Activated CD4-positive, alpha-beta T cell treated with anti-CD3 and anti-CD28 coated beads for 36 hours (primary cell): ENCODE measurements around the gene PAPLN. TPM values are rescaled to one million over a fixed set of nuclear protein-coding genes. Genes with fewer than 3 reads are reported as not detected.
A peak's percentile ranks its signal among the peaks of the same experiment; 100 is the strongest.

Source experiments
- ATAC-seq: fragments of 200-7000 bp; cut with Tn5 transposase; one replicate; pipeline ENCODE4 v1.10.0; 2021; ENCODE audit warnings: mild to moderate bottlenecking, moderate library complexity
- CTCF ChIA-PET: fragments of 350-600 bp; sonication (Branson Sonifier 250); formaldehyde crosslinking; loops from one replicate; lab custom pipeline; 2021; ENCODE audit warnings: antibody characterized with exemption; lab: Charles Lee
- POLR2A ChIA-PET: fragments of 350-600 bp; sonication (Branson Sonifier 250); formaldehyde crosslinking; loops from one replicate; lab custom pipeline; 2021; ENCODE audit warnings: antibody characterized with exemption, inconsistent platforms; lab: Charles Lee
- DNase-seq: peaks from one replicate; pipeline ENCODE4 v3.0.0-alpha.2; 2020
- H3K27ac Mint-ChIP-seq: one replicate; pipeline ENCODE4 v1.8.0; 2021; ENCODE audit warnings: mixed read lengths
- H3K27me3 Mint-ChIP-seq: one replicate; pipeline ENCODE4 v1.8.0; 2021; ENCODE audit warnings: mixed read lengths
- H3K36me3 Mint-ChIP-seq: one replicate; pipeline ENCODE4 v1.8.0; 2021; ENCODE audit warnings: low read depth, mixed read lengths
- H3K4me1 Mint-ChIP-seq: one replicate; pipeline ENCODE4 v1.8.0; 2021; ENCODE audit warnings: mixed read lengths
- H3K4me3 Mint-ChIP-seq: one replicate; pipeline ENCODE4 v1.8.0; 2021; ENCODE audit warnings: mild to moderate bottlenecking, moderate library complexity, mixed read lengths
- H3K9me3 Mint-ChIP-seq: one replicate; pipeline ENCODE4 v1.8.0; 2021; ENCODE audit warnings: low read depth, mixed read lengths
- intact Hi-C, 2 experiments: fragments of 100-400 bp; cut with DNase I in 1 of 2; cut with micrococcal nuclease in 1 of 2; formaldehyde crosslinking; loops; one replicate each; pipeline versions ENCODE4 v1.14.2 to v1.15.1; 2022 to 2024; cut with DNase I, micrococcal nuclease
- total RNA-seq, 2 experiments: library from RNA; stranded (reverse); gene quantifications; one replicate each; pipeline ENCODE4 v1.2.3, GENCODE V29; 2021

Gene PAPLN
- total RNA-seq, 2 experiments from 2014 or later: 0.21 to 0.30 TPM

DNA sequence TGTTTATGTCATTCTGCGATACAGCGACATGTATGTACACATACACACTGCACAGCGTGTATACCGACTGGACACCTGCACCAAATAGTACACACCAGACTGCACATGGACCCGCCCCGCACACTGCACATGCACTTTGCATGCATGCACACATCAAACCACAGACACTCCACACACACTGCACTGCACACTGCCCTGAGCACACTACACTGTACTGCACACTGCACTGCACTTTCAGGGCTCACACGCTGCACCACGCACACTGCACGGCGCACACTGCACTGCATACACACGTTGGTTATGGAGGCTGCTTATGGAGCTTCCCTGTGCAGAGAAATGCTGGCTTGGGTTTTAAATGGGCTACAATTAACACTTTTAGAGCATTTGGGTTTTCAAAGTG lies 1.6 kb downstream of the PAPLN start:
- Mint-ChIP-seq H3K4me3 (no peak overlapping the region), H3K36me3 (no peaks in the 10 kb centered on the region), H3K27ac (no peak overlapping the region), H3K27me3 (peaks cover 69% of the 10 kb centered on the region), H3K9me3 (no peaks in the 10 kb centered on the region), H3K4me1 (peaks cover 11% of the 10 kb centered on the region)
- DNase-seq (no peak), ATAC-seq (no peak)
- CTCF ChIA-PET: no interaction called here
- intact Hi-C loops: loop anchor here in 1 of 2 experiments (5.0 kb wide), 1 partner anchor 233 kb away; no protein-coding TSS in a partner anchor
- POLR2A ChIA-PET: interaction anchor here (0.6 kb wide), 1 partner anchor 253 kb away, joined by 3 read pairs; no protein-coding TSS in a partner anchor

DNA sequence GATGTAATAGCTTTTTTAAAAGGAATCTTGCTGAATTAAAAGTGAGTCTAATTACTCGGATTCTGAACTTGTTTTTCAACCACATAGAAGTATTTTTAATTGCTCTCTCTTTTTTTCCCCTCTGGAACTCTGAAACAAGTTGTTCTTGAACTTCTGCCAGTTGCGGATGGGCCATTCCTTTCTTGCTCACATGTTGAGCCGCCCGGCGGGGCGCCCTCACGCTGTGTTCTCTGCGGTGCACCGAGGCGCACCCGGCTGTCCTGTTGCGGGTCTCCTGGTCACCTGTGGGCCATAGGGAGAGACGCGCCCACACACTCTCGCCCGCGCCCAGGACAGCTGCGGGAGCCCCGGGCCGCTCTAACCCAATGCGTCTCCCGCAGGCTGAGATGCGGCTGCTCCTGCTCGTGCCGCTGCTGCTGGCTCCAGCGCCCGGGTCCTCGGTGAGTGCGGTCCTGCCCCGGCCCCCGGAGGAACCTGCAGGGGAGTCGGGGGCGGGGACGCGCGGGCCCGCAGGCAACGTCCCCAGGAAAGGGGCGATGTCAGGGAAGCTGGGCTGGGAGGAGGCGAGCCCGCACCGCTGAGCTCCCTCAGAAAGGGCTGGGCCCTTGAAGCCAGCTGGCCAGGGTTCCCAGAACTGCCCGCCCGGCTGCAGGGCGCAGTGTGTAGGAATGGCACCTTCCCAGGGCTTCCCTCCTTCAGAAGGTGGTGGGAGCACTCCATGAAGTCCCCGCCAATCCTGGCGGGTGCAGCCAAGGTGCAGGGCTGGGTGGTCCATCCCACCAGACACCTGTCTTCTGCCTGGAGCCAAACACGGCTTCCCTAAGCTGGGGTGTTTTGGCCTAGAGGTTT lies 2.3 kb downstream of the PAPLN start:
- ATAC-seq: no peak

DNA sequence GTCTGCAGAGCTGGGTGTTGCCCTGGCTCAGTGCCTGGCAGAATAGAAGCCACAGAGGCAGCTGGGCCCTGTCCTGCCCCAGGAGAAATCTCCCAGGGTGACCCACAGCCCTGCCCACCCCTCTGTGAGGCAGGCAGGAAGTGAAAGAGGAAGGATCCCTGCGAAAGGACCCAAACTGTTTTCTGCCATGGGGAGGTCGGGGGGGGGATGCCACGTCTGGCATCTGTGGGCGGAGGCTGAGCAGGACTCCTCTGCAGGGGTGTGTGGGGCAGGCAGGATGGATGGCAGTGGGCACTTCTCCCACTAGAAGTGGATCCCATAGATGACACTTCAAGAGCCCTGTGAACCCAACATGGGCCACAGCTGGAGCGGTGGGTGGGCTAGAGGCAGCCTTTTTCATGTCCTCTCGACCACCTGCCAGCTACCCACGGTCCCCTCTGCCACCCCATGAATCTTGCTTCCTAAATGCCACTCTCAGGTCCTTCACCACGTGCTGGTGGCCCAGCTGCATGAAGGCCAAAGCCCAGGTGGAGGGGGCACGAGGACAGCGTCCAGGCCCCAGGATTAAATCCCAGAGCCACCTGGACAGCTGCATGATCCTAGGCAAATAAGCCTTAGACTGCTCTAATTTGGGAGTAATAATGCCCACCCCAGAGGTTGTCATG lies 3.6 kb downstream of the PAPLN start:
- Mint-ChIP-seq H3K4me1 (peaks cover 11% of the 10 kb centered on the region), H3K4me3 (no peak overlapping the region), H3K27ac (no peak overlapping the region), H3K9me3 (no peaks in the 10 kb centered on the region), H3K36me3 (no peaks in the 10 kb centered on the region), H3K27me3 (peaks cover 56% of the 10 kb centered on the region)
- no peak for ATAC-seq
- ChIA-PET POLR2A (no interaction called here), CTCF (no interaction called here)
- intact Hi-C loops: no loop called here
- DNase-seq: no peak

More for the DNA sequence above, 2.3 kb downstream of the PAPLN start:
- no peak overlapping the region for H3K27ac Mint-ChIP-seq
- intact Hi-C loops: loop anchor here in 1 of 2 experiments (5.0 kb wide), 1 partner anchor 233 kb away; no protein-coding TSS in a partner anchor
- peaks cover 64% of the 10 kb centered on the region for H3K27me3 Mint-ChIP-seq
- no peak overlapping the region for H3K4me3 Mint-ChIP-seq
- peaks cover 11% of the 10 kb centered on the region for H3K4me1 Mint-ChIP-seq
- ChIA-PET POLR2A (no interaction called here), CTCF (interaction anchor here (0.9 kb wide), 1 partner anchor 232 kb away, joined by 3 read pairs; no protein-coding TSS in a partner anchor)
- DNase-seq: no peak
- no peaks in the 10 kb centered on the region for H3K36me3 Mint-ChIP-seq
- H3K9me3 Mint-ChIP-seq: no peaks in the 10 kb centered on the region

DNA sequence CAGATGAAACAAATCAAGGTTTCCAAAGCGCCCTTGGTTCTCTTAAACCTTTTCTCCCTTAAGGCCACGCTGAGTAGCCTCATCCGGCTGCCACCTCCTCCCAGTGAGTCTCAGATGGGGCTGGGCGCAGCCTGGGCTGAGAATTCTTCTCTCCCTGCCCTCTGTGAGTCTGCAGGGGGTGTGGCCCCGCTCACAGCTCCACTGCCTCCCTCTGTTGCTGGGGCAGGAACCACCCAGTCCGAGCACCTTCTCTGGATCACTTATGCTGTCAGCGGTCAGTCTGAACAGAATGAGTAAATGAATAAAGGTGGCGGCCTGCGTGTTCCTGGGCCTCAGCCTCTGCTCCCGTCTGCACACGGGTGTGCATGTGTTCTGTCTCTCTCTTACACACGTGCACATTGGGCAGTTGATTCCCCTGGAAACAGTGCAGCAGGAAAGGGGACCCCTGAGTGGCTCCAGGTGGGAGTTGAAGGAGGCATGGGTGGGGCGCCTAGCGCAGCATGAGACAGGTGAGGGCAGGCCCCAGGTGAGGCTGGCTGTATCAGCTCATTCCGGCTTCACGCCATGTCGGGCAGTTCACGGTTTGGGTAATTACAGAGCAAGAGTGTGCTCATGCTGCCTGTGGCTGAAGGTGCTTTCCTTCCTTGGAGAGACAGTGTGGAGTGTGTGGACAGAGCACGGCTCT lies 4.3 kb downstream of the PAPLN start:
- H3K4me1 Mint-ChIP-seq: peaks cover 13% of the 10 kb centered on the region
- H3K9me3 Mint-ChIP-seq: no peaks in the 10 kb centered on the region
- CTCF ChIA-PET: interaction anchor here (0.5 kb wide), 1 partner anchor 259 kb away, joined by 4 read pairs; no protein-coding TSS in a partner anchor
- H3K27ac Mint-ChIP-seq: no peak overlapping the region
- DNase-seq (no peak), ATAC-seq (no peak)
- intact Hi-C loops: no loop called here
- H3K4me3 Mint-ChIP-seq: no peak overlapping the region
- no peaks in the 10 kb centered on the region for H3K36me3 Mint-ChIP-seq
- peaks cover 52% of the 10 kb centered on the region for H3K27me3 Mint-ChIP-seq
- POLR2A ChIA-PET: no interaction called here

DNA sequence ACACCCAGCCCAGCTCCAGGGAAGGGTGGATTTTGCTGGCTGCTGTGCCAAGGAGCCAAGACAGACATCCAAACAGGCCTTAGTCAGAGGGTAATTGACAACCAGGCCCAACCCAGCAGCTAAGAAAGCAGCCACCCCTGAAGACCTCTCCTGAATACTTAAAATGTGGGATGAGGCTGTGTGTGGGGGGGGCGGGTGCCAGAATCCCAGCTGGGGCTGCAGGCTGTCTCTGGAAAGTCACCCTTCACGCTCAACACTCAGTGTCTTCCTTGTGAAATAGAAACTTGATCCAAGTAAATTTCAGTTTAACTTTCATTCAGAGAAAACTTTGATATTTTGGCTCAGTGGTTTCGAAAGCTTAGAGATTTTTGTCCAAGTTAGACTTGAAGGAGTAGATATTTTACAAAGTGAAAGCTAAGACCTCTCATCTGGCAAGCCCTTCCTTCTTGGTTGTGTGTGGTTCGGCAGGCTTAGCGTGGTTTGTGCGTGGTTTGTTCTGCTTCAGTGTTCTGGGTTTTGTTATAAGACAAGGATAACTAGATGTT lies 5.1 kb downstream of the PAPLN start:
- Mint-ChIP-seq H3K4me1 (peaks cover 10% of the 10 kb centered on the region), H3K4me3 (no peak overlapping the region), H3K27me3 (peaks cover 52% of the 10 kb centered on the region), H3K27ac (no peak overlapping the region), H3K9me3 (no peaks in the 10 kb centered on the region), H3K36me3 (no peaks in the 10 kb centered on the region)
- ATAC-seq: no peak
- ChIA-PET CTCF (no interaction called here), POLR2A (interaction anchor here (0.5 to 0.6 kb wide), 2 partner anchors 13 to 187 kb away, joined by 3 to 4 read pairs; no protein-coding TSS in a partner anchor)
- no peak for DNase-seq
- intact Hi-C loops: no loop called here

DNA sequence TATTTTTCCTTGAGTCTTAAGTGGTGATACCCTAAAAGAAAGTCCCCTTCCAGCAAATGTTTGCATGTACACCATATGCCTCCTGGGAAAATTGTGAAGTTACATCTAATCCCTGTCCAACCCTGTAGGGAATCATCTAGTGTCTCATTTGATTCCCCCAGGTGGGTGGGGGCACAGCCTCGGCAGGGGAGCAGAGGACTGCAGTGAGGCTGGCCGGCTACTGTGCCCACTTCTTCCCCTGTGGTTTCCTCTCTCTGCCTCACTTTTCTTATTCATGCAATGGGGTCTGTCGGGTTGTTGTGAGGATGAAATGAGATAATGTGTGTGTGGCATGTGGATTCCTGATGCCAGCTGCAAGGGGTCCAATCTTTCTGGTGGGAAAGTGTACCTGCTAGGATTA lies 6.0 kb downstream of the PAPLN start:
- ATAC-seq (no peak), DNase-seq (no peak)
- Mint-ChIP-seq H3K9me3 (no peaks in the 10 kb centered on the region), H3K36me3 (no peaks in the 10 kb centered on the region), H3K4me1 (peaks cover 13% of the 10 kb centered on the region), H3K4me3 (no peak overlapping the region), H3K27ac (no peak overlapping the region), H3K27me3 (peaks cover 52% of the 10 kb centered on the region)
- ChIA-PET POLR2A (interaction anchor here (0.6 kb wide), 1 partner anchor 186 kb away, joined by 4 read pairs; no protein-coding TSS in a partner anchor), CTCF (interaction anchor here (0.5 to 0.6 kb wide), 3 partner anchors 250 to 443 kb away, joined by 3 read pairs; no protein-coding TSS in a partner anchor)
- intact Hi-C loops: no loop called here

DNA sequence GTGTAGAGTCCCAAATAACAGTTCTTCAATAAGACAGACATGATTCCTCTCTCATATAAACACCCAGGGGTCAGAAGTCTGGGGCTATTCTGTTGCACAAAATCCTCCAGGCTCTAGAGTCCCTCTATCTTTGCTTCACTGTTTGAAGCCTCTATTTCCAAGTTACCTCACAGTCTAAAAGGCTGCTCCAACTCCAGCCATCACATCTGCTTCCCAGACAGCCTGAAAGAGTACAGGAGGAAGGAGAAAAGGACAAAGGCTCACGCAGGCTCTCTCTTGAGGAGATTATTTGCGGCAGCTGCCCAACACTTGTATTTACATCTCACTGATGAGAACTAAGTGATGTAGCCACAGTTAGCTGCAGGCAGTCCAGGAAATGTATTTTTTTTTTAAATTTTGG lies 6.4 kb downstream of the PAPLN start:
- ATAC-seq (no peak), DNase-seq (no peak)
- Mint-ChIP-seq H3K4me3 (no peak overlapping the region), H3K27ac (no peak overlapping the region), H3K27me3 (peaks cover 48% of the 10 kb centered on the region), H3K4me1 (peaks cover 10% of the 10 kb centered on the region), H3K36me3 (no peaks in the 10 kb centered on the region), H3K9me3 (no peaks in the 10 kb centered on the region)
- ChIA-PET POLR2A (no interaction called here), CTCF (interaction anchor here (0.5 to 0.6 kb wide), 3 partner anchors 250 to 442 kb away, joined by 3 read pairs; no protein-coding TSS in a partner anchor)
- intact Hi-C loops: no loop called here

DNA sequence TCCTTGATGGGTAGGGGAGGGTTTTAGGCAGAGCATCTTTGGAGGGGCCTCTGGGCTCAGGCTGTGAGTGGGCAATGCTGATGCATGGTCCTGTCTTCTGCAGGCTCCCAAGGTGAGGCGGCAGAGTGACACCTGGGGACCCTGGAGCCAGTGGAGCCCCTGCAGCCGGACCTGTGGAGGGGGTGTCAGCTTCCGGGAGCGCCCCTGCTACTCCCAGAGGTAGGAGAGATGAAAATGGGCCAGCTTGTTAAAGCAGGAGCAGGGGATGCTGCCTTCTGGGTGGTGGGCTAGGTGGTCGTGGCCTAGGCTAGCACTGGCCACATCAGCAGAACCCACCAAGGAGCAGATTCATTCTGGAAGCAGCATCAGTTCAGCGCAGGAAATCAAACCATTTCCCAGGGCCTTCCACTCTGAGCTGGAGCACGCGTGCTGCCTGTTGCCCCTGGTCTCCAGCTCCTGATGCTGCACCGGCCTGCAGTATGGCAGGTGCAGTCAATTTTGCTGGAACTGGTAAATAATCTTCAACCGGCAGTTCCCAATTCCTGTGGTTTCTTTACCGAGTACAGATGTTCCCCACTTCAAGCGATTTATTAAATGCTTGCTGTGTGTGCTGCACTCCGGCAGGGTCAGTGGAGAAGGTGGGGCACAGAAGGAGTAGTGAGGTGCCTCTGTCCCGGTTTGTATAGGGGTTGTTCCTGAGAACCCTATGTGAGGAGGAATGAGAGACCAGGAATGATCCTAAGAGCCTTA lies 7.4 kb downstream of the PAPLN start:
- Mint-ChIP-seq H3K36me3 (no peaks in the 10 kb centered on the region), H3K9me3 (no peaks in the 10 kb centered on the region), H3K4me3 (no peak overlapping the region), H3K27me3 (peaks cover 42% of the 10 kb centered on the region), H3K4me1 (peaks cover 10% of the 10 kb centered on the region), H3K27ac (no peak overlapping the region)
- ATAC-seq (no peak), DNase-seq (no peak)
- ChIA-PET CTCF (no interaction called here), POLR2A (interaction anchor here (0.6 to 0.7 kb wide), 2 partner anchors 9 to 50 kb away, joined by 3 read pairs; no protein-coding TSS in a partner anchor)
- intact Hi-C loops: no loop called here

DNA sequence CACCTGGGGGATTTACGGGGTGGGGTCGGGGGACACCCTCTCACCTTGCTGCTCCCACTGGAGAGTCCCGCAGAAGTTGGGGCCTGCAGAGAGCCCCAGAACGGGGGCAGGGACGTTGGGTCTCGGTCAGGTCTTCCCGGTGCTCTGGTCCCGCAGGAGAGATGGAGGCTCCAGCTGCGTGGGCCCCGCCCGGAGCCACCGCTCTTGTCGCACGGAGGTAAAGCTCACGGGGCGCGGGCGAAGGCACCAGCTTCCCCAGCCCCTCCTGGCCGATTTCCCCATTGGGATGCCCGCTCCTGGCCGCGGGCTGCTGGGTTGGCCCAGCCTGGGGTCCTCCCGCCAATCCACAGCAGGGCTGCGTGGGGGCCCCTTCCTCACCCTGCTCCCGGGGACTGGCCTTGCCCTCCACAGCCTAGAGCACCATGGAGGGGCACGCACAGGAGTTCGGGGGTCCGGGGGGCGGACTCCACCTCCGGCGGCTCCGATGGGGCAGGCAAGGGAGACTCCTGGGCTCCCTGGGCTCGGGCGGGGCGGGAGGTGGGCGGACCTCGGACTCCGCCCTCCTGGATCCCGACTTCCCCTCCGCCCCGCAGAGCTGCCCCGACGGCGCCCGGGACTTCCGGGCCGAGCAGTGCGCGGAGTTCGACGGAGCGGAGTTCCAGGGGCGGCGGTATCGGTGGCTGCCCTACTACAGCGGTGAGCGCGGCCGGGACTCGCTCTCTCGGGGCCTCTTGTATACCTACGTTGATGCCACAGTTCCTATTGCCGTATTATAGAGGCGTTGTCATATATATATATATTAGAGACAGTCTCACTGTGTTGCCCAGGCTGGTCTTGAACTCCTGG lies 8.4 kb downstream of the PAPLN start:
- intact Hi-C loops: no loop called here
- no peak overlapping the region for H3K27ac Mint-ChIP-seq
- DNase-seq (peak; percentile 71), ATAC-seq (peak; percentile 84)
- H3K4me1 Mint-ChIP-seq: peaks cover 10% of the 10 kb centered on the region
- H3K4me3 Mint-ChIP-seq: peak overlapping the region; percentile 53
- POLR2A ChIA-PET: interaction anchor here (0.5 kb wide), 1 partner anchor 50 kb away, joined by 8 read pairs; no protein-coding TSS in a partner anchor
- peaks cover 36% of the 10 kb centered on the region for H3K27me3 Mint-ChIP-seq
- H3K36me3 Mint-ChIP-seq: no peaks in the 10 kb centered on the region
- CTCF ChIA-PET: interaction anchor here (0.7 kb wide), 1 partner anchor 218 kb away, joined by 3 read pairs; no protein-coding TSS in a partner anchor
- no peaks in the 10 kb centered on the region for H3K9me3 Mint-ChIP-seq
